ENCODE measurements around the gene CCDC88C.

The CCDC88C gene

GRCh38 chr14:91253795-91254323 is 163.8 kb downstream of the CCDC88C start:
- DNase-seq: no peak
- no peaks in the 10 kb centered on the region for H3K79me2 ChIP-seq (ENCODE audit: control insufficient read depth, insufficient read depth, low read length)

GRCh38 chr14:91252871-91253794 is 164.5 kb downstream of the CCDC88C start:
- Histone ChIP-seq H3K4me3 (ENCODE audit: low read length) (peak overlapping the region; percentile 20), H2BK15ac (replicated peaks; ENCODE audit: low read depth) (no peak overlapping the region), H3K9ac (ENCODE audit: low read length) (peak overlapping the region; percentile 62), H3K4me1 (ENCODE audit: control insufficient read depth, low read depth, low read length) (peaks cover 4% of the 10 kb centered on the region), H3K4ac (ENCODE audit: low read depth, low read length) (no peak overlapping the region), H4K8ac (ENCODE audit: low read depth, low read length) (no peak overlapping the region), H3K4me2 (ENCODE audit: low read length) (peak overlapping the region; percentile 72), H2BK120ac (ENCODE audit: low read depth, low read length) (no peak overlapping the region), H3K56ac (ENCODE audit: low read length) (peak overlapping the region; percentile 80), H3K79me1 (ENCODE audit: low read length) (no peaks in the 10 kb centered on the region), H2AK5ac (ENCODE audit: low read length) (no peak overlapping the region), H3K79me2 (ENCODE audit: control insufficient read depth, insufficient read depth, low read length) (no peaks in the 10 kb centered on the region), H3K18ac (ENCODE audit: low read length) (peak overlapping the region; percentile 0), H3K36me3 (ENCODE audit: control insufficient read depth, insufficient read depth, low read length) (no peaks in the 10 kb centered on the region), H3K23ac (ENCODE audit: low read length) (peak overlapping the region; percentile 91), H4K5ac (ENCODE audit: low read length) (no peak overlapping the region), H3K27ac (ENCODE audit: low read depth, low read length) (no peak overlapping the region), H3K27me3 (ENCODE audit: insufficient read depth, low read length, poor library complexity) (no peaks in the 10 kb centered on the region), H2BK5ac (ENCODE audit: low read length) (no peak overlapping the region)
- DNase-seq: peak; percentile 68
- no CpG with 5 or more reads among the region's 95 CpGs for WGBS (ENCODE audit: extremely low coverage, insufficient coverage, low lambda C conversion rate)

More at GRCh38 chr14:91253795-91254323, 163.8 kb downstream of the CCDC88C start:
- H2AK5ac ChIP-seq (ENCODE audit: low read length): no peak overlapping the region
- peak overlapping the region; percentile 0 for H3K18ac ChIP-seq (ENCODE audit: low read length)
- no peak overlapping the region for H2BK15ac ChIP-seq (replicated peaks; ENCODE audit: low read depth)
- no peaks in the 10 kb centered on the region for H3K27me3 ChIP-seq (ENCODE audit: insufficient read depth, low read length, poor library complexity)
- peaks cover 4% of the 10 kb centered on the region for H3K4me1 ChIP-seq (ENCODE audit: control insufficient read depth, low read depth, low read length)
- peak overlapping the region; percentile 62 for H3K9ac ChIP-seq (ENCODE audit: low read length)
- H3K36me3 ChIP-seq (ENCODE audit: control insufficient read depth, insufficient read depth, low read length): no peaks in the 10 kb centered on the region
- H2BK120ac ChIP-seq (ENCODE audit: low read depth, low read length): no peak overlapping the region
- no peak overlapping the region for H3K27ac ChIP-seq (ENCODE audit: low read depth, low read length)
- H3K23ac ChIP-seq (ENCODE audit: low read length): no peak overlapping the region
- no peak overlapping the region for H3K4ac ChIP-seq (ENCODE audit: low read depth, low read length)
- peak overlapping the region; percentile 56 for H3K4me2 ChIP-seq (ENCODE audit: low read length)
- no peaks in the 10 kb centered on the region for H3K79me1 ChIP-seq (ENCODE audit: low read length)
- H3K56ac ChIP-seq (ENCODE audit: low read length): peak overlapping the region; percentile 80
- H4K5ac ChIP-seq (ENCODE audit: low read length): no peak overlapping the region
- no CpG with 5 or more reads among the region's 20 CpGs for WGBS (ENCODE audit: extremely low coverage, insufficient coverage, low lambda C conversion rate)
- peak overlapping the region; percentile 20 for H3K4me3 ChIP-seq (ENCODE audit: low read length)
- no peak overlapping the region for H2BK5ac ChIP-seq (ENCODE audit: low read length)
- no peak overlapping the region for H4K8ac ChIP-seq (ENCODE audit: low read depth, low read length)

- Histone ChIP-seq H3K9ac (ENCODE audit: low read length) (no peak overlapping the region), H4K8ac (ENCODE audit: low read depth, low read length) (no peak overlapping the region), H3K79me1 (ENCODE audit: low read length) (no peaks in the 10 kb centered on the region), H3K4me1 (ENCODE audit: control insufficient read depth, low read depth, low read length) (peaks cover 4% of the 10 kb centered on the region), H3K27ac (ENCODE audit: low read depth, low read length) (no peak overlapping the region), H3K4me2 (ENCODE audit: low read length) (no peak overlapping the region), H3K36me3 (ENCODE audit: control insufficient read depth, insufficient read depth, low read length) (no peaks in the 10 kb centered on the region), H2BK120ac (ENCODE audit: low read depth, low read length) (no peak overlapping the region), H2AK5ac (ENCODE audit: low read length) (no peak overlapping the region), H3K56ac (ENCODE audit: low read length) (no peak overlapping the region), H4K5ac (ENCODE audit: low read length) (no peak overlapping the region), H3K4me3 (ENCODE audit: low read length) (no peak overlapping the region), H3K23ac (ENCODE audit: low read length) (no peak overlapping the region), H2BK5ac (ENCODE audit: low read length) (no peak overlapping the region), H2BK15ac (replicated peaks; ENCODE audit: low read depth) (no peak overlapping the region), H3K18ac (ENCODE audit: low read length) (no peak overlapping the region), H3K27me3 (ENCODE audit: insufficient read depth, low read length, poor library complexity) (no peaks in the 10 kb centered on the region), H3K4ac (ENCODE audit: low read depth, low read length) (no peak overlapping the region), H3K79me2 (ENCODE audit: control insufficient read depth, insufficient read depth, low read length) (no peaks in the 10 kb centered on the region)
- no peak for DNase-seq
- no CpG with 5 or more reads among the region's 5 CpGs for WGBS (ENCODE audit: extremely low coverage, insufficient coverage, low lambda C conversion rate)
These were observed 166.7 kb downstream of the CCDC88C start for GRCh38 chr14:91250912-91251311.

- DNase-seq: peak; percentile 79
- H3K18ac ChIP-seq (ENCODE audit: low read length): no peak overlapping the region
- H3K27me3 ChIP-seq (ENCODE audit: insufficient read depth, low read length, poor library complexity): no peaks in the 10 kb centered on the region
- H3K4me3 ChIP-seq (ENCODE audit: low read length): no peak overlapping the region
- WGBS (ENCODE audit: extremely low coverage, insufficient coverage, low lambda C conversion rate): no CpG with 5 or more reads among the region's 10 CpGs
- no peak overlapping the region for H3K56ac ChIP-seq (ENCODE audit: low read length)
- H3K27ac ChIP-seq (ENCODE audit: low read depth, low read length): no peak overlapping the region
- H3K4ac ChIP-seq (ENCODE audit: low read depth, low read length): no peak overlapping the region
- H2BK15ac ChIP-seq (replicated peaks; ENCODE audit: low read depth): no peak overlapping the region
- H2BK120ac ChIP-seq (ENCODE audit: low read depth, low read length): no peak overlapping the region
- H3K9ac ChIP-seq (ENCODE audit: low read length): no peak overlapping the region
- no peaks in the 10 kb centered on the region for H3K36me3 ChIP-seq (ENCODE audit: control insufficient read depth, insufficient read depth, low read length)
- H2BK5ac ChIP-seq (ENCODE audit: low read length): no peak overlapping the region
- H3K79me1 ChIP-seq (ENCODE audit: low read length): no peaks in the 10 kb centered on the region
- no peak overlapping the region for H2AK5ac ChIP-seq (ENCODE audit: low read length)
- H3K79me2 ChIP-seq (ENCODE audit: control insufficient read depth, insufficient read depth, low read length): no peaks in the 10 kb centered on the region
- H3K4me1 ChIP-seq (ENCODE audit: control insufficient read depth, low read depth, low read length): peaks cover 4% of the 10 kb centered on the region
- H3K23ac ChIP-seq (ENCODE audit: low read length): no peak overlapping the region
- no peak overlapping the region for H3K4me2 ChIP-seq (ENCODE audit: low read length)
- H4K5ac ChIP-seq (ENCODE audit: low read length): no peak overlapping the region
- H4K8ac ChIP-seq (ENCODE audit: low read depth, low read length): no peak overlapping the region
These were observed 167.6 kb downstream of the CCDC88C start for GRCh38 chr14:91249841-91250616.

GRCh38 chr14:91246051-91246852 is 171.4 kb downstream of the CCDC88C start:
- Histone ChIP-seq H3K9ac (ENCODE audit: low read length) (no peak overlapping the region), H3K27me3 (ENCODE audit: insufficient read depth, low read length, poor library complexity) (no peaks in the 10 kb centered on the region), H4K5ac (ENCODE audit: low read length) (no peak overlapping the region), H3K56ac (ENCODE audit: low read length) (no peak overlapping the region), H3K4me2 (ENCODE audit: low read length) (no peak overlapping the region), H3K4me3 (ENCODE audit: low read length) (no peak overlapping the region), H3K18ac (ENCODE audit: low read length) (no peak overlapping the region), H2BK5ac (ENCODE audit: low read length) (no peak overlapping the region), H2BK120ac (ENCODE audit: low read depth, low read length) (no peak overlapping the region), H3K27ac (ENCODE audit: low read depth, low read length) (no peak overlapping the region), H3K79me2 (ENCODE audit: control insufficient read depth, insufficient read depth, low read length) (no peaks in the 10 kb centered on the region), H4K8ac (ENCODE audit: low read depth, low read length) (no peak overlapping the region), H3K4ac (ENCODE audit: low read depth, low read length) (no peak overlapping the region), H3K4me1 (ENCODE audit: control insufficient read depth, low read depth, low read length) (no peaks in the 10 kb centered on the region), H3K79me1 (ENCODE audit: low read length) (no peaks in the 10 kb centered on the region), H3K23ac (ENCODE audit: low read length) (no peak overlapping the region), H3K36me3 (ENCODE audit: control insufficient read depth, insufficient read depth, low read length) (no peaks in the 10 kb centered on the region), H2AK5ac (ENCODE audit: low read length) (no peak overlapping the region), H2BK15ac (replicated peaks; ENCODE audit: low read depth) (no peak overlapping the region)
- WGBS (ENCODE audit: extremely low coverage, insufficient coverage, low lambda C conversion rate): no CpG with 5 or more reads among the region's 15 CpGs
- DNase-seq: no peak
